Type B pancreatic cell (in vitro differentiated cells): ENCODE results near the gene CHMP1A. TPM values are rescaled to one million over a fixed set of nuclear protein-coding genes. Genes with fewer than 3 reads are reported as not detected.

Experiments used
- DNase-seq: peaks from one replicate; pipeline ENCODE4 v3.0.0; 2021; ENCODE audit warnings: mixed read lengths; ENCODE audit not compliant: unreplicated experiment; ENCODE audit errors: extremely low spot score
- H3K27ac Mint-ChIP-seq: 2 replicates; pipeline ENCODE4 v1.8.0; 2021; ENCODE audit warnings: mild to moderate bottlenecking, mixed read lengths
- H3K27me3 Mint-ChIP-seq: 2 replicates; pipeline ENCODE4 v1.8.0; 2021; ENCODE audit warnings: mixed read lengths
- H3K36me3 Mint-ChIP-seq: 2 replicates; pipeline ENCODE4 v1.8.0; 2021; ENCODE audit warnings: mixed read lengths
- H3K4me1 Mint-ChIP-seq: one replicate; pipeline ENCODE4 v1.8.0; 2021; ENCODE audit warnings: mixed read lengths; ENCODE audit not compliant: unreplicated experiment
- H3K4me3 Mint-ChIP-seq: 2 replicates; pipeline ENCODE4 v1.8.0; 2021; ENCODE audit warnings: mild to moderate bottlenecking, mixed read lengths
- H3K9me3 Mint-ChIP-seq: 2 replicates; pipeline ENCODE4 v1.8.0; 2021; ENCODE audit warnings: mixed read lengths
- CTCF ChIP-seq: fragments of 200-600 bp; sonication (generic); conservative IDR thresholded peaks from 2 replicates; pipeline ENCODE4 v1.5.0; 2021; ENCODE audit warnings: antibody characterized with exemption, mild to moderate bottlenecking
- total RNA-seq: library from RNA; stranded (reverse); gene quantifications from 2 replicates; pipeline ENCODE4 v1.2.1, GENCODE V29; 2021; ENCODE audit warnings: low replicate concordance

Gene CHMP1A
- total RNA-seq, 1 donor from 2014 or later, result 93.4 TPM

- DNase-seq, result no peak
These were observed 40.9 kb downstream of the CHMP1A start for GRCh38 chr16:89616623-89617022.

DNA sequence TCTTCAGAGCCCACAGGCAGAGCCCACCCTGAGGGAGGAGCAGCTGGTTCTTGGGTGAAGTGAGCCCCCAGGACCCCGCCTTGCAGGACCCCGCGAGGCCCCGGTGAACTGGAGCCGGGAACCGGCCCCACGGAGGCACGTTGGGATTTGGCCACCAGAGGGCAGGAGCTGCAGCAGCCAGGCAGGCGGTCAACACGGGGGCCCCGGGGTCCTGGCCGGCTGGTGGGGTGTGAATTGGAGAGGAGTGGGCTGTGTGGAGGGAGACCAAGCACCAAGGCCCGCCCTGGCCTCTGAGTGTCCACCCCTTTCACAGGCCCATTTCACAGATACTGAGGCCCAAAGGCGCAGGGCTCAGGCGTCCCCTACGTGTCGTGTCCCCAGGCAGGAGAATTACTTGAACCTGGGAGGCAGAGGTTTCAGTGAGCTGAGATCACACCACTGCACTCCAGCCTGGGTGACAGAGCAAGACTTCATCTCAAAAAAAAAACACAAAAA, 41.9 kb downstream of the CHMP1A start:
- peaks cover 18% of the 10 kb centered on the region for H3K4me1 Mint-ChIP-seq
- no peak overlapping the region for H3K4me3 Mint-ChIP-seq
- no peaks in the 10 kb centered on the region for H3K9me3 Mint-ChIP-seq
- TF ChIP-seq CTCF, result peak; percentile 83
- DNase-seq, result no peak
- no peak overlapping the region for H3K27ac Mint-ChIP-seq
- no peaks in the 10 kb centered on the region for H3K36me3 Mint-ChIP-seq
- no peaks in the 10 kb centered on the region for H3K27me3 Mint-ChIP-seq

More at GRCh38 chr16:89616623-89617022, 40.9 kb downstream of the CHMP1A start:
- H3K9me3 Mint-ChIP-seq, result no peaks in the 10 kb centered on the region
- no peak overlapping the region for H3K27ac Mint-ChIP-seq
- peaks cover 22% of the 10 kb centered on the region for H3K4me1 Mint-ChIP-seq
- H3K36me3 Mint-ChIP-seq, result no peaks in the 10 kb centered on the region
- H3K4me3 Mint-ChIP-seq, result no peak overlapping the region
- TF ChIP-seq CTCF, result no peak
- H3K27me3 Mint-ChIP-seq, result peaks cover 2% of the 10 kb centered on the region

DNA sequence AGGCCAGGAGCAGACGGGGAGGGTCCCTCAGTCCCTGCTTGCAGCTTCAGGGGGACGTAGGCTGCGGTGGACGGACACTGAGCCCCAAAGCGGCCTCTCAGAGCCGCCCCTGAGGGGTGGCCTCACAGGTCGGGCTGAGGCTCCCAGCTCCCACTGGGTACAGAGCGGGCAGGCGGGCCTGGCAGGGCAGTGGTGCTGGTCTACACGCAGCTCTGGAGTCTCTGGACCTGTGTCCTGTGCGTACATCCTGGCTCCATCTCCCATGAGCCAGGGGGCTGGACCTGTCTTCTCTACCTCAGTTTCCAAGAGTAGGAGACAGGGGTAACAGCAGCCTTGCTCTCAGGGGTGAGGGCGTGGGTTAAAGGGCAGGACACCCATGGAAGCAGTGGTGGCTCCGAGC, 42.3 kb downstream of the CHMP1A start:
- DNase-seq, result no peak
- Mint-ChIP-seq H3K36me3 (no peaks in the 10 kb centered on the region), H3K4me3 (no peak overlapping the region), H3K4me1 (peaks cover 14% of the 10 kb centered on the region), H3K27me3 (no peaks in the 10 kb centered on the region), H3K27ac (no peak overlapping the region), H3K9me3 (no peaks in the 10 kb centered on the region)
- TF ChIP-seq CTCF, result no peak

GRCh38 chr16:89613954-89614459, 43.5 kb downstream of the CHMP1A start:
- Mint-ChIP-seq H3K27me3 (no peaks in the 10 kb centered on the region), H3K27ac (no peak overlapping the region)

GRCh38 chr16:89613231-89613953, 44.1 kb downstream of the CHMP1A start, which contains the start of gene DPEP1:
Gene DPEP1, plus strand, starts transcription at chr16:89613642. Its CDS starts 16,769 bp downstream, at chr16:89630411.
- Mint-ChIP-seq H3K27ac (peak within 1 kb of the TSS; percentile 65), H3K4me1 (peaks cover 10% of the 10 kb centered on the region), H3K9me3 (no peaks in the 10 kb centered on the region)

More at GRCh38 chr16:89613954-89614459, 43.5 kb downstream of the CHMP1A start:
- Mint-ChIP-seq H3K4me1 (peaks cover 10% of the 10 kb centered on the region), H3K9me3 (no peaks in the 10 kb centered on the region), H3K36me3 (no peaks in the 10 kb centered on the region), H3K4me3 (no peak overlapping the region)
- DNase-seq, result no peak
- no peak for TF ChIP-seq CTCF

More at GRCh38 chr16:89613231-89613953, 44.1 kb downstream of the CHMP1A start, which contains the start of gene DPEP1:
- DNase-seq, result no peak
- Mint-ChIP-seq H3K27me3 (no peaks in the 10 kb centered on the region), H3K4me3 (no peak within 1 kb of the TSS), H3K36me3 (no peaks in the 10 kb centered on the region)
- TF ChIP-seq CTCF, result no peak
